GM10847 (cell line): ENCODE results near the gene LIPC.

Experiments used
- POLR2A ChIP-seq: IDR thresholded peaks from 2 replicates; pipeline ENCODE4 v1.6.1; 2011; ENCODE audit not compliant: insufficient read length; ENCODE audit errors: extremely low read depth

Gene LIPC

GRCh38 chr15:58467121-58467721 lies 35.4 kb downstream of the LIPC start:
- no peak for TF ChIP-seq POLR2A

GRCh38 chr15:58467722-58468423 lies 36.1 kb downstream of the LIPC start:
- TF ChIP-seq POLR2A: no peak

- no peak for TF ChIP-seq POLR2A
Measured at GRCh38 chr15:58469432-58470353, 37.9 kb downstream of the LIPC start.

GRCh38 chr15:58471348-58471747 lies 39.6 kb downstream of the LIPC start:
- no peak for TF ChIP-seq POLR2A

GRCh38 chr15:58472221-58472620 lies 40.4 kb downstream of the LIPC start:
- TF ChIP-seq POLR2A: no peak

GRCh38 chr15:58472821-58473581 lies 41.2 kb downstream of the LIPC start:
- no peak for TF ChIP-seq POLR2A

- no peak for TF ChIP-seq POLR2A
Measured at GRCh38 chr15:58473724-58474123, 41.9 kb downstream of the LIPC start.

GRCh38 chr15:58474741-58475323 lies 43.0 kb downstream of the LIPC start:
- no peak for TF ChIP-seq POLR2A

- TF ChIP-seq POLR2A: no peak
Measured at GRCh38 chr15:58475573-58476524, 44.1 kb downstream of the LIPC start.

- no peak for TF ChIP-seq POLR2A
Measured at GRCh38 chr15:58476525-58477162, 44.9 kb downstream of the LIPC start.

- no peak for TF ChIP-seq POLR2A
Measured at GRCh38 chr15:58477170-58477569, 45.4 kb downstream of the LIPC start.

GRCh38 chr15:58478035-58478434 lies 46.2 kb downstream of the LIPC start:
- no peak for TF ChIP-seq POLR2A

GRCh38 chr15:58478579-58478978 lies 46.8 kb downstream of the LIPC start:
- TF ChIP-seq POLR2A: no peak

- TF ChIP-seq POLR2A: no peak
Measured at GRCh38 chr15:58479941-58480340, 48.1 kb downstream of the LIPC start.

- no peak for TF ChIP-seq POLR2A
Measured at GRCh38 chr15:58483376-58483775, 51.6 kb downstream of the LIPC start.
